Left lung (tissue), 10 donors: ENCODE data around the gene PSMB2. TPM values are rescaled to one million over a fixed set of nuclear protein-coding genes. Genes with fewer than 3 reads are reported as not detected.

ENCODE experiments used
- ATAC-seq: fragments of 200-7000 bp; cut with Tn5 transposase; one replicate; pipeline ENCODE4 v1.9.1; 2020; ENCODE audit warnings: moderate library complexity
- DNase-seq, 4 donors: peaks; one replicate each; pipeline ENCODE4 v3.0.0-alpha.2; 2013 to 2020
- H3K27ac ChIP-seq, 2 donors: fragments of 200-600 bp; sonication (generic) in 1 of 2; one replicate each; pipeline versions ENCODE4 v1.5.0 to v1.8.0; 2020 to 2021
- H3K27me3 ChIP-seq, 2 donors: fragments of 200-600 bp; sonication (generic) in 1 of 2; one replicate each; pipeline versions ENCODE4 v1.5.0 to v1.8.0; 2020 to 2021
- H3K36me3 ChIP-seq, 2 donors: fragments of 200-600 bp; sonication (generic) in 1 of 2; one replicate each; pipeline versions ENCODE4 v1.5.0 to v1.8.0; 2020 to 2021
- H3K4me1 ChIP-seq, 2 donors: fragments of 200-600 bp; one replicate each; pipeline ENCODE4 v1.8.0; 2021
- H3K4me3 ChIP-seq, 2 donors: fragments of 200-600 bp; sonication (generic) in 1 of 2; one replicate each; pipeline versions ENCODE4 v1.5.0 to v1.8.0; 2020 to 2021; ENCODE audit warnings: mild to moderate bottlenecking in 1 of 2
- H3K9me3 ChIP-seq, 2 donors: fragments of 200-600 bp; sonication (generic) in 1 of 2; one replicate each; pipeline versions ENCODE4 v1.5.0 to v1.8.0; 2020 to 2021
- intact Hi-C, 2 donors: fragments of 100-400 bp; cut with DNase I; formaldehyde crosslinking; loops; one replicate each; pipeline versions ENCODE4 v1.11.2 to v1.14.2; 2022
- polyA plus RNA-seq, 6 donors: library from polyadenylated mRNA; unstranded; fragments of 120-200 nt; gene quantifications; one replicate each; pipeline ENCODE4 v1.2.1, GENCODE V29; 2013; ENCODE audit not compliant: insufficient read length in 6 of 6
- total RNA-seq, 2 donors: library from RNA; stranded (reverse); fragmentation: NEBNext Ultra II Directional; extraction: Animal tissue kit (Norgen Biotek cat#: 25700); gene quantifications; one replicate each; pipeline ENCODE4 v1.2.1, GENCODE V29; 2021
- TF ChIP-seq, protein P1 (sequence below), 2 donors: fragments of 200-600 bp; sonication (generic) in 1 of 2; IDR thresholded peaks; one replicate each; pipeline versions ENCODE4 v1.5.0 to v1.8.0; 2021; ENCODE audit warnings: antibody characterized with exemption in 2 of 2
- donor health status: DM: no; HTN: yes; CAD: no.
- donor health status: DM: no; HTN: no; CAD: no.

PSMB2 gene
- total and polyA plus RNA-seq, 8 donors: 48.4 to 80.2 (median 70.7) TPM

DNA sequence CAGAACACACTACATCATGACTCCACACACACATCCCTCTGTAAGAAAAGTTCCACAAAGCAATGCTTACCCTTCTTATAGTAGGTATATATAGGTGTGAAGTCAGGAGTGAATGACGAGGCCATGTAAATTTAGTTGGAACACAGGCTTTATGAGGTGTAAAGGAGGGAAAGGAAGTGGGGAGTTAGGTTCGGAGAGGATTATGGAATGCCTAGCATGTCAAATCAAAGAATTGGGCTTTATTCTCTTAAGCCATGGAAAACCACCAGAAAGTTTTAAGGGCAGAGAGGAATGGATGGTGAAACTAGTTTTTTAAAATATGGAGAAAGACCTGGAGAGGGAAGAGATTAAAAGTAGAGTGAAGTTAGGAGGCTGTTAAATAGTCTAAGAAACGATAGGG, 41.9 kb downstream of the PSMB2 start:
- Histone ChIP-seq H3K27ac (no peak overlapping the region), H3K9me3 (no peaks in the 10 kb centered on the region), H3K4me3 (no peak overlapping the region), H3K4me1 (no peaks in the 10 kb centered on the region), H3K36me3 (peaks cover 0 to 61% of the 10 kb centered on the region in 2 donors), H3K27me3 (no peaks in the 10 kb centered on the region)
- TF ChIP-seq, protein P1, sequence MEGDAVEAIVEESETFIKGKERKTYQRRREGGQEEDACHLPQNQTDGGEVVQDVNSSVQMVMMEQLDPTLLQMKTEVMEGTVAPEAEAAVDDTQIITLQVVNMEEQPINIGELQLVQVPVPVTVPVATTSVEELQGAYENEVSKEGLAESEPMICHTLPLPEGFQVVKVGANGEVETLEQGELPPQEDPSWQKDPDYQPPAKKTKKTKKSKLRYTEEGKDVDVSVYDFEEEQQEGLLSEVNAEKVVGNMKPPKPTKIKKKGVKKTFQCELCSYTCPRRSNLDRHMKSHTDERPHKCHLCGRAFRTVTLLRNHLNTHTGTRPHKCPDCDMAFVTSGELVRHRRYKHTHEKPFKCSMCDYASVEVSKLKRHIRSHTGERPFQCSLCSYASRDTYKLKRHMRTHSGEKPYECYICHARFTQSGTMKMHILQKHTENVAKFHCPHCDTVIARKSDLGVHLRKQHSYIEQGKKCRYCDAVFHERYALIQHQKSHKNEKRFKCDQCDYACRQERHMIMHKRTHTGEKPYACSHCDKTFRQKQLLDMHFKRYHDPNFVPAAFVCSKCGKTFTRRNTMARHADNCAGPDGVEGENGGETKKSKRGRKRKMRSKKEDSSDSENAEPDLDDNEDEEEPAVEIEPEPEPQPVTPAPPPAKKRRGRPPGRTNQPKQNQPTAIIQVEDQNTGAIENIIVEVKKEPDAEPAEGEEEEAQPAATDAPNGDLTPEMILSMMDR (IDR thresholded peaks at IDR 0.05): no peak
- intact Hi-C loops: no loop called here
- ATAC-seq (no peak), DNase-seq (no peak)

DNA sequence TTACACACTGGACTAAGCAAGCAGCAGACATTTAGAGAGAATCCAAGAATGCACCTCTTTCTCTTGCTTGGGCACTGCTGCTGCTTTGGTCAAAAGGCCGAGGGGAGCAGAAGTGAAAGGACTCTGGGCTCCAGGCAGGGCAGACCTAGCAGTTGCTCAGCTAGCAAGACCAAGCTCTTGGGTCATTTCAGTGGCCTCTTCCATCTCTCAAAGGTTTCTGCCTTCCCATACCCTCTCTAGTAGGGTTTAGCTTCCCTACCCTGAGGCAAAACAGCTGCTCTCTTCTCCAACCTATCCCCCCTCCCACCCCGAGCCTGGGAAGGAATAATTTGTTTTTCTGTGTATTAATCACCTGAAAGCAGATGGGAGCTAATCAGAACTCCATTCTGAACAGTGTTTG, 42.4 kb downstream of the PSMB2 start:
- Histone ChIP-seq H3K27me3 (no peaks in the 10 kb centered on the region), H3K4me1 (no peaks in the 10 kb centered on the region), H3K36me3 (peaks cover 0 to 56% of the 10 kb centered on the region in 2 donors), H3K9me3 (no peaks in the 10 kb centered on the region), H3K4me3 (no peak overlapping the region), H3K27ac (no peak overlapping the region)
- DNase-seq (no peak), ATAC-seq (no peak)
- TF ChIP-seq, protein P1 (IDR thresholded peaks at IDR 0.05): no peak
- intact Hi-C loops: no loop called here

DNA sequence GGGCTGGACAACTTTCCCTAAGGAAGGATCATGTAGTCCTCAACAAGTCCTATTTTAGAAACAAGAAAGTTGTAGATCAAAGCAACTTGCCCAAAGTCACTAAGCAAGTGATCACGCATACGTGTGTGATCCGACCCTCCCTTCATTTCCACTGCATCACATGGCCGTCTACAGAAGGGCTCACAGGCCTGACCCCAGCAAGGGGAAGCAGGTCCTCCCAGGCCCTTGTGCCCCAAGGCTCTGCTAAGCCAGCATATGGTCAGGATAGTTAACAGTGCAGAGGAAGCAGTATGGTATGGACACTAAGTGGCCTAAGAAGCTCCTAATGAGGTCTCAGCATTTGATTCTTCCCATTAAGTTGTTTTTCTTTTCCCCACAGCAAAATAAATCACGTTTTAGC, 43.5 kb downstream of the PSMB2 start:
- no peak for ATAC-seq
- no peak overlapping the region for H3K27ac ChIP-seq
- H3K4me3 ChIP-seq: no peak overlapping the region
- H3K9me3 ChIP-seq: no peaks in the 10 kb centered on the region
- intact Hi-C loops: no loop called here
- TF ChIP-seq, protein P1 (IDR thresholded peaks at IDR 0.05): no peak
- H3K27me3 ChIP-seq: no peaks in the 10 kb centered on the region
- DNase-seq: no peak
- H3K36me3 ChIP-seq: peaks cover 0 to 46% of the 10 kb centered on the region in 2 donors
- no peaks in the 10 kb centered on the region for H3K4me1 ChIP-seq

DNA sequence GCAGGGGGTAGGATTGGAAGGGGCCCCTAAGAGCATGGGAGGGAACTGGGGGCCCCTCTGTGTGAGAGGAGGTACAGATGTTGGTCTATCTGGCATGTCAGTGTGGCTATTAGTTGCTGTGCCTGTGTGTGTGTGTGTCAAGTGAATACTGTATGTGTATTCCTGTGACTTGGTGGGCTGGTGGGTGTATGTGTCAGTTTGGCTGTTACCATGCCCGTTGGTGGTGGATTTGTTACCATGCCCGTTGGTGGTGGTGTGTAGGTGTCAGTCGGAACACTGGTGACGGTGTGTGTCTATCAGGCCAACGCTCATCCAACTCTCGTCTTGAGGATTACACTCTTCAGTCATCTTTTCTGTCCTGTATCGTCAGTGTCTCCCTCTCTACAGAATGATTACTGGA, 45.6 kb downstream of the PSMB2 start:
- Histone ChIP-seq H3K36me3 (peaks cover 0 to 35% of the 10 kb centered on the region in 2 donors), H3K9me3 (no peaks in the 10 kb centered on the region), H3K27me3 (no peaks in the 10 kb centered on the region), H3K27ac (no peak overlapping the region), H3K4me1 (no peaks in the 10 kb centered on the region), H3K4me3 (no peak overlapping the region)
- no peak for ATAC-seq
- TF ChIP-seq, protein P1 (IDR thresholded peaks at IDR 0.05): no peak
- DNase-seq: no peak
- intact Hi-C loops: no loop called here

DNA sequence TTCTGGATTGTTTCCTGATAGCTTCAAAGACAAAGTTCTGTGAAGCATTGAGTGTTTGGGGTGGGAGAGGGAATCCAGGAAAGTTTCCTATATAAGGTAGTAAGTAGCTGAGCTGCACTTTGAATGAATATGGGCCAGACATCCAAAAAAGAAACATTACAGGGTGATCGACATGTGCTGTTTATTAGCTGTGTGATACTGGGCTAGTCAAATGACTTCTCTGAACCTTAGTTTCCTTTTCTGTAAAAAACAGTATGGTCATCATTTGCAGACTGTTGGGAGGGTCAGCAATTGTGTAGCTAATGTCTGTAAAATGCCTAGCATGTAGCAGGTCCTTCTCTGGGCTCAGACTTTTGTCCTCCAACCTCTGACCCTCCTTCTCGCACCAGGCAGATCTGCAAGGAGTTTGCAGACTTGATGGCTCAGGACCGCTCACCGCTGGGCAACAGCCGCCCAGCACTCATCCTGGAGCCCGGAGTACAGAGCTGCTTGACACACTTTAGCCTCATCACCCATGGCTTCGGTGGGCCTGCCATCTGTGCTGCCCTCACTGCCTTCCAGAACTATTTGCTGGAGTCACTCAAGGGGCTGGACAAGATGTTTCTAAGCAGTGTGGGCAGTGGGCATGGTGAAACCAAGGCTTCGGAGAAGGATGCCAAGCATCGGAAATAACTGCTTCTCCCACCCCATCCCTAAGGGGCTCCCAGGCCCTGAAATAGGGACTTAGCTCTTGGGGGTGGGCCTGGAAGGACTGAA, 47.1 kb downstream of the PSMB2 start:
- Histone ChIP-seq H3K9me3 (no peaks in the 10 kb centered on the region), H3K27me3 (no peaks in the 10 kb centered on the region), H3K36me3 (peaks cover 0 to 26% of the 10 kb centered on the region in 2 donors), H3K4me1 (no peaks in the 10 kb centered on the region), H3K27ac (no peak overlapping the region), H3K4me3 (no peak overlapping the region)
- TF ChIP-seq, protein P1 (IDR thresholded peaks at IDR 0.05): no peak
- intact Hi-C loops: no loop called here
- ATAC-seq (no peak), DNase-seq (no peak)
